SK-N-SH (cell line): ENCODE measurements around the gene C3orf22. TPM values are rescaled to one million over a fixed set of nuclear protein-coding genes. Genes with fewer than 3 reads are reported as not detected.

Source experiments
- CTCF ChIA-PET: fragments of 300-600, 350-600 bp; formaldehyde crosslinking; extraction: SDS; loops from one replicate; lab custom pipeline; 2021; lab: Yijun Ruan, JAX
- POLR2A ChIA-PET: fragments of 350-600 bp; sonication (Branson Sonifier 250); formaldehyde crosslinking; extraction: SDS; loops from one replicate; lab custom pipeline; 2020; ENCODE audit warnings: antibody characterized with exemption, inconsistent platforms; lab: Yijun Ruan, JAX
- DNase-seq: peaks from one replicate; pipeline ENCODE4 v3.0.0; 2012
- H2AFZ ChIP-seq: fragments of 200-600 bp; sonication (generic); 2 replicates; pipeline ENCODE4 v1.8.1; 2016; ENCODE audit warnings: antibody characterized with exemption, mild to moderate bottlenecking, low read depth
- H3F3A ChIP-seq: fragments of 200-600 bp; sonication (generic); replicated peaks from 2 replicates; pipeline ENCODE3; 2016; ENCODE audit warnings: antibody characterized with exemption, mild to moderate bottlenecking; ENCODE audit not compliant: insufficient read depth
- H3K27ac ChIP-seq, 2 experiments: fragments of 200-500 bp in 1 of 2; fragments of 200-600 bp in 1 of 2; sonication (Bioruptor generic) in 1 of 2; sonication (generic), shearing (Covaris generic) in 1 of 2; 2 replicates each; pipeline versions ENCODE4 v1.5.1 to v1.6.1; 2014 to 2016; ENCODE audit warnings: low read depth in 2 of 2, inconsistent platforms in 1 of 2, low read length in 1 of 2, mild to moderate bottlenecking in 1 of 2, mixed read lengths in 1 of 2
- H3K27me3 ChIP-seq: fragments of 200-600 bp; sonication (generic), shearing (Covaris generic); 2 replicates; pipeline ENCODE4 v1.6.1; 2016; ENCODE audit warnings: mixed run types; ENCODE audit not compliant: insufficient read depth
- H3K36me3 ChIP-seq, 2 experiments: fragments of 200-500 bp in 1 of 2; fragments of 200-600 bp in 1 of 2; sonication (Bioruptor generic) in 1 of 2; sonication (generic) in 1 of 2; replicated peaks in 1 of 2; 2 replicates each; pipeline versions ENCODE3 to v1.5.1; 2014 to 2016; ENCODE audit warnings: low read length in 1 of 2, mild to moderate bottlenecking in 1 of 2; ENCODE audit not compliant: insufficient read depth in 2 of 2, control insufficient read depth in 1 of 2
- H3K4me1 ChIP-seq, 2 experiments: fragments of 200-500 bp in 1 of 2; fragments of 200-600 bp in 1 of 2; sonication (Bioruptor generic) in 1 of 2; sonication (generic), shearing (Covaris generic) in 1 of 2; 2 replicates each; pipeline versions ENCODE4 v1.5.1 to v1.6.1; 2014 to 2016; ENCODE audit warnings: low read depth in 1 of 2, low read length in 1 of 2, mixed run types in 1 of 2; ENCODE audit not compliant: insufficient read depth in 2 of 2, control insufficient read depth in 1 of 2
- H3K4me2 ChIP-seq: fragments of 200-600 bp; sonication (generic), shearing (Covaris generic); 2 replicates; pipeline ENCODE4 v1.6.1; 2017; ENCODE audit warnings: mixed run types
- H3K4me3 ChIP-seq, 2 experiments: fragments of 200-500 bp in 1 of 2; fragments of 200-600 bp in 1 of 2; sonication (Bioruptor generic) in 1 of 2; sonication (generic), shearing (Covaris generic) in 1 of 2; 2 replicates each; pipeline versions ENCODE4 v1.5.1 to v1.8.1; 2014 to 2016; ENCODE audit warnings: low read depth in 2 of 2, inconsistent platforms in 1 of 2, low read length in 1 of 2, mild to moderate bottlenecking in 1 of 2, mixed read lengths in 1 of 2, moderate library complexity in 1 of 2
- H3K79me2 ChIP-seq: fragments of 200-600 bp; sonication (generic); 2 replicates; pipeline ENCODE4 v1.8.1; 2017; ENCODE audit warnings: mild to moderate bottlenecking; ENCODE audit not compliant: insufficient read depth
- H3K9ac ChIP-seq: fragments of 200-600 bp; sonication (generic); 2 replicates; pipeline ENCODE4 v1.6.1; 2017; ENCODE audit warnings: mixed run types
- H3K9me2 ChIP-seq: fragments of 200-600 bp; sonication (generic); 2 replicates; pipeline ENCODE4 v1.6.1; 2017; ENCODE audit warnings: mixed run types
- H3K9me3 ChIP-seq: fragments of 200-600 bp; sonication (generic); 2 replicates; pipeline ENCODE4 v1.6.1; 2017; ENCODE audit warnings: mixed run types, mild to moderate bottlenecking, moderate library complexity
- H4K20me1 ChIP-seq: fragments of 200-600 bp; sonication (generic); 2 replicates; pipeline ENCODE4 v1.6.1; 2017; ENCODE audit warnings: mild to moderate bottlenecking, mixed run types; ENCODE audit not compliant: insufficient read depth
- CHD2 ChIP-seq: fragments of 150-350 bp; IDR thresholded peaks from 2 replicates; pipeline ENCODE4 v1.6.1; 2018; ENCODE audit warnings: low read length; ENCODE audit not compliant: partially characterized antibody
- EP300 ChIP-seq, 2 experiments: IDR thresholded peaks; 2 replicates each; pipeline versions ENCODE4 v1.4.0 to v1.6.1; 2012; ENCODE audit warnings: borderline replicate concordance in 1 of 2, low read depth in 1 of 2, low read length in 1 of 2
- EZH2phosphoT487 ChIP-seq: fragments of 200-600 bp; sonication (generic); IDR thresholded peaks from 2 replicates; pipeline ENCODE4 v1.6.1; 2017; ENCODE audit warnings: low read depth, mixed run types, mild to moderate bottlenecking, antibody characterized with exemption, moderate library complexity, borderline replicate concordance
- FOXJ3 ChIP-seq: sonication (generic); formaldehyde crosslinking; IDR thresholded peaks from 2 replicates; pipeline ENCODE4 v1.5.1; 2020; ENCODE audit warnings: mild to moderate bottlenecking, missing genetic modification reagents
- FOXM1 ChIP-seq: IDR thresholded peaks from 2 replicates; pipeline ENCODE4 v1.4.0; 2012; ENCODE audit warnings: low read depth, mild to moderate bottlenecking
- GABPA ChIP-seq: IDR thresholded peaks from 2 replicates; pipeline ENCODE4 v1.4.0; 2012; ENCODE audit warnings: low read depth, mild to moderate bottlenecking
- JUND ChIP-seq: IDR thresholded peaks from 2 replicates; pipeline ENCODE4 v1.4.0; 2012
- NFIC ChIP-seq: IDR thresholded peaks from 2 replicates; pipeline ENCODE4 v1.4.0; 2012; ENCODE audit warnings: borderline replicate concordance
- RAD21 ChIP-seq: IDR thresholded peaks from 2 replicates; pipeline ENCODE4 v1.6.1; 2012; ENCODE audit warnings: mild to moderate bottlenecking, low read length
- RFX5 ChIP-seq: IDR thresholded peaks from 2 replicates; pipeline ENCODE4 v1.6.1; 2012; ENCODE audit warnings: mild to moderate bottlenecking, improper control_type of control experiment, low read length
- RXRA ChIP-seq: IDR thresholded peaks from 2 replicates; pipeline ENCODE4 v1.4.0; 2012; ENCODE audit warnings: low read depth, mild to moderate bottlenecking, borderline replicate concordance
- SIN3A ChIP-seq: IDR thresholded peaks from 2 replicates; pipeline ENCODE4 v1.6.1; 2012; ENCODE audit warnings: low read depth, mild to moderate bottlenecking, low read length, moderate library complexity, borderline replicate concordance
- TAF1 ChIP-seq: IDR thresholded peaks from 2 replicates; pipeline ENCODE4 v1.6.1; 2012; ENCODE audit warnings: low read depth, mild to moderate bottlenecking, low read length, moderate library complexity, borderline replicate concordance
- TCF12 ChIP-seq: IDR thresholded peaks from 2 replicates; pipeline ENCODE4 v1.4.0; 2012
- TEAD4 ChIP-seq: IDR thresholded peaks from 2 replicates; pipeline ENCODE4 v1.4.0; 2012; ENCODE audit warnings: mild to moderate bottlenecking, borderline replicate concordance; ENCODE audit not compliant: insufficient read depth
- WGBS: methylation state at CpG from one replicate; pipeline ENCODE4 v1.1.6; 2017; ENCODE audit warnings: low lambda C conversion rate; 5-methylcytosine and 5-hydroxymethylcytosine counted together
- polyA plus RNA-seq, 3 experiments: library from polyadenylated mRNA; depleted of rRNA; stranded (reverse); fragments of >200 nt; gene quantifications; 2 replicates each; pipeline ENCODE4 v1.2.3, GENCODE V29; 2012
- TF ChIP-seq, protein P1 (sequence below): IDR thresholded peaks from 2 replicates; pipeline ENCODE4 v1.4.0; 2012; ENCODE audit warnings: low read depth, borderline replicate concordance
- TF ChIP-seq, protein P2 (sequence below): IDR thresholded peaks from 2 replicates; pipeline ENCODE4 v1.4.0; 2012; ENCODE audit warnings: low read depth
- TF ChIP-seq, protein P3 (sequence below): fragments of 200-600 bp; sonication (generic); IDR thresholded peaks from 2 replicates; pipeline ENCODE4 v1.6.1; 2017; ENCODE audit warnings: antibody characterized with exemption, mild to moderate bottlenecking, moderate library complexity
- TF ChIP-seq, protein P4 (sequence below): IDR thresholded peaks from 2 replicates; pipeline ENCODE4 v1.4.0; 2012; ENCODE audit warnings: low read depth, borderline replicate concordance

The C3orf22 gene
- polyA plus RNA-seq, 1 of the 3 experiments (the other 2 are of a cell fraction), result not detected

DNA sequence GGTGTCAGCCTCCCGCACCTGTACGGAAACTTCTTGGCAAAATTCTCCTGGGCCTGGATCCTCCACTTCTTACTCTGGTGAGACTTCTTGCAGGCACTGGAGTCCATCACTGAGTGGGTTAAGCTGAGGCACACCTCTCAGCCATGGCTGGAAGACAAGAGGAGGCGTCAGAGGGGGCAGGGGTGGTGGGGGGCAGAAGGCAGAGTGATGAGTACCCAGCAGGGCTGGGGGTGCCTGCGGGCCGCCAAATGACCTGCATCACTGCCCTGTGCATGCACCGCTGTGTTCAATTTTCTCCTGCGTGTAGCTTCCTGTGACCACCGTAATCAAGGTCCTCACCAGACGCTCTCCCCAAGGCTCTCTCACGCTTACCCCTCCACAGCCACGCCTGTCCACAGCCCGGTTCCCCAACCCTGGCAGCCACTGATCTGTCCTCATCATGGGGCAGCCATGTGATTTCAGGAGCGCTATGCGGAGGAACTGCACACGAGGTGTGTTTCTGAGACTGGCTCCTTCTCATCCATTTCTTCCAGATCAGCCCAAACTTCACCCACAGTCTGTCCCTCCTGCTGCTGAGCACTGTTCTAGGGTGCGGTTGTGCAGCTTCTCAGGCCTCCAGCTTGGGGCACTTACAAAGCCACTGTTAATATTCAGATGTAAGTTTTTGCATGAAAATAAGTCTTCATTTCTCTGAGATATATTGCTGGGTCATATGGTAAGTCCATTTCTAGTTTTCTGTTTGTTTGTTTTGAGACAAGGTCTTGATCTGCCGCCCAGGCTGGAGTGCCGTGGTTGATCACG lies 5.2 kb downstream of the C3orf22 start:
- ChIA-PET POLR2A (no interaction called here), CTCF (interaction anchor here (1.2 to 2.1 kb wide), 3 partner anchors 18 to 31 kb away, joined by 3 to 5 read pairs (median 5); no protein-coding TSS in a partner anchor)
- no peak for TF ChIP-seq RXRA
- no peak for TF ChIP-seq NFIC
- no peak for TF ChIP-seq TAF1
- no peak for TF ChIP-seq TCF12
- TF ChIP-seq RFX5, result no peak
- TF ChIP-seq JUND, result no peak
- TF ChIP-seq CHD2, result no peak
- TF ChIP-seq GABPA, result no peak
- no peak for TF ChIP-seq EP300 (IDR thresholded peaks at IDR 0.05; ENCODE audit: borderline replicate concordance in 1 of 2, low read depth in 1 of 2, low read length in 1 of 2)
- TF ChIP-seq SIN3A, result no peak
- no peak for TF ChIP-seq EZH2phosphoT487
- TF ChIP-seq, protein P1, sequence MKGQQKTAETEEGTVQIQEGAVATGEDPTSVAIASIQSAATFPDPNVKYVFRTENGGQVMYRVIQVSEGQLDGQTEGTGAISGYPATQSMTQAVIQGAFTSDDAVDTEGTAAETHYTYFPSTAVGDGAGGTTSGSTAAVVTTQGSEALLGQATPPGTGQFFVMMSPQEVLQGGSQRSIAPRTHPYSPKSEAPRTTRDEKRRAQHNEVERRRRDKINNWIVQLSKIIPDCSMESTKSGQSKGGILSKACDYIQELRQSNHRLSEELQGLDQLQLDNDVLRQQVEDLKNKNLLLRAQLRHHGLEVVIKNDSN, result no peak
- TF ChIP-seq TEAD4, result no peak
- TF ChIP-seq, protein P2, sequence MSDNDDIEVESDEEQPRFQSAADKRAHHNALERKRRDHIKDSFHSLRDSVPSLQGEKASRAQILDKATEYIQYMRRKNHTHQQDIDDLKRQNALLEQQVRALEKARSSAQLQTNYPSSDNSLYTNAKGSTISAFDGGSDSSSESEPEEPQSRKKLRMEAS, result no peak
- TF ChIP-seq, protein P3, sequence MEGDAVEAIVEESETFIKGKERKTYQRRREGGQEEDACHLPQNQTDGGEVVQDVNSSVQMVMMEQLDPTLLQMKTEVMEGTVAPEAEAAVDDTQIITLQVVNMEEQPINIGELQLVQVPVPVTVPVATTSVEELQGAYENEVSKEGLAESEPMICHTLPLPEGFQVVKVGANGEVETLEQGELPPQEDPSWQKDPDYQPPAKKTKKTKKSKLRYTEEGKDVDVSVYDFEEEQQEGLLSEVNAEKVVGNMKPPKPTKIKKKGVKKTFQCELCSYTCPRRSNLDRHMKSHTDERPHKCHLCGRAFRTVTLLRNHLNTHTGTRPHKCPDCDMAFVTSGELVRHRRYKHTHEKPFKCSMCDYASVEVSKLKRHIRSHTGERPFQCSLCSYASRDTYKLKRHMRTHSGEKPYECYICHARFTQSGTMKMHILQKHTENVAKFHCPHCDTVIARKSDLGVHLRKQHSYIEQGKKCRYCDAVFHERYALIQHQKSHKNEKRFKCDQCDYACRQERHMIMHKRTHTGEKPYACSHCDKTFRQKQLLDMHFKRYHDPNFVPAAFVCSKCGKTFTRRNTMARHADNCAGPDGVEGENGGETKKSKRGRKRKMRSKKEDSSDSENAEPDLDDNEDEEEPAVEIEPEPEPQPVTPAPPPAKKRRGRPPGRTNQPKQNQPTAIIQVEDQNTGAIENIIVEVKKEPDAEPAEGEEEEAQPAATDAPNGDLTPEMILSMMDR, result no peak
- TF ChIP-seq FOXM1, result no peak
- TF ChIP-seq FOXJ3 (CRISPR knock-in tag), result no peak
- TF ChIP-seq, protein P4, sequence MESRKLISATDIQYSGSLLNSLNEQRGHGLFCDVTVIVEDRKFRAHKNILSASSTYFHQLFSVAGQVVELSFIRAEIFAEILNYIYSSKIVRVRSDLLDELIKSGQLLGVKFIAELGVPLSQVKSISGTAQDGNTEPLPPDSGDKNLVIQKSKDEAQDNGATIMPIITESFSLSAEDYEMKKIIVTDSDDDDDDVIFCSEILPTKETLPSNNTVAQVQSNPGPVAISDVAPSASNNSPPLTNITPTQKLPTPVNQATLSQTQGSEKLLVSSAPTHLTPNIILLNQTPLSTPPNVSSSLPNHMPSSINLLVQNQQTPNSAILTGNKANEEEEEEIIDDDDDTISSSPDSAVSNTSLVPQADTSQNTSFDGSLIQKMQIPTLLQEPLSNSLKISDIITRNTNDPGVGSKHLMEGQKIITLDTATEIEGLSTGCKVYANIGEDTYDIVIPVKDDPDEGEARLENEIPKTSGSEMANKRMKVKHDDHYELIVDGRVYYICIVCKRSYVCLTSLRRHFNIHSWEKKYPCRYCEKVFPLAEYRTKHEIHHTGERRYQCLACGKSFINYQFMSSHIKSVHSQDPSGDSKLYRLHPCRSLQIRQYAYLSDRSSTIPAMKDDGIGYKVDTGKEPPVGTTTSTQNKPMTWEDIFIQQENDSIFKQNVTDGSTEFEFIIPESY, result no peak
- no peak for TF ChIP-seq RAD21
- 72% methylated on average over 13 of the region's 19 CpGs for WGBS
- no peak overlapping the region for H3K9ac ChIP-seq
- peak; percentile 5 for DNase-seq
- no peaks in the 10 kb centered on the region for H3K9me2 ChIP-seq
- no peak overlapping the region for H2AFZ ChIP-seq
- no peak overlapping the region for H3K4me2 ChIP-seq
- no peaks in the 10 kb centered on the region for H3K27me3 ChIP-seq
- H3K79me2 ChIP-seq, result no peaks in the 10 kb centered on the region
- H3K4me3 ChIP-seq, result no peak overlapping the region
- H4K20me1 ChIP-seq, result no peaks in the 10 kb centered on the region
- H3K9me3 ChIP-seq, result no peaks in the 10 kb centered on the region
- H3K36me3 ChIP-seq, result no peaks in the 10 kb centered on the region
- H3K4me1 ChIP-seq, result peaks cover 0 to 4% of the 10 kb centered on the region in 2 experiments; a peak in 1 of 4 replicates
- no peaks in the 10 kb centered on the region for H3F3A ChIP-seq
- no peak overlapping the region for H3K27ac ChIP-seq
